Keratinocyte (primary cell): Measurements from ENCODE around the gene ACBD6.

ENCODE experiments used
- CTCF ChIP-seq, 3 experiments: IDR thresholded peaks in 1 of 3; conservative IDR thresholded peaks in 1 of 3; optimal IDR thresholded peaks in 1 of 3; 2 replicates in 2 of 3; 3 replicates in 1 of 3; pipeline versions ENCODE3 to v1.5.1; 2011; ENCODE audit warnings: low read length in 3 of 3, mild to moderate bottlenecking in 3 of 3, moderate library complexity in 2 of 3, control low read depth in 1 of 3, inconsistent platforms in 1 of 3; ENCODE audit not compliant: insufficient read depth in 2 of 3; ENCODE audit errors: extremely low read depth in 1 of 3
- EZH2 ChIP-seq: IDR thresholded peaks from one replicate; pipeline ENCODE4 v1.6.1; 2012; ENCODE audit warnings: inconsistent platforms, mild to moderate bottlenecking, low read length, moderate library complexity

- TF ChIP-seq EZH2 (no peak), CTCF (optimal IDR thresholded peaks at IDR 0.05 in 1 of 3, IDR thresholded peaks at IDR 0.05 in 1 of 3, conservative IDR thresholded peaks at IDR 0.05 in 1 of 3; ENCODE audit: extremely low read depth in 1 of 3, insufficient read depth in 2 of 3, low read length in 3 of 3) (no peak)
Measured at GRCh38 chr1:180550241-180550640, 47.9 kb upstream of the ACBD6 start.
